Peyer's patch (tissue), 4 donors: ENCODE results near the gene P2RY6. TPM values are rescaled to one million over a fixed set of nuclear protein-coding genes. Genes with fewer than 3 reads are reported as not detected.

Experiments used
- DNase-seq, 3 donors: peaks; one replicate each; pipeline ENCODE4 v3.0.0-alpha.2; 2017 to 2019
- H3K27ac ChIP-seq, 4 donors: fragments of 200-600 bp; sonication (generic); one replicate each; pipeline ENCODE4 v1.5.1; 2016 to 2019
- H3K27me3 ChIP-seq, 2 donors: fragments of 200-600 bp; sonication (generic); one replicate each; pipeline ENCODE4 v1.5.1; 2019
- H3K36me3 ChIP-seq, 3 donors: fragments of 200-600 bp; sonication (generic); one replicate each; pipeline ENCODE4 v1.5.1; 2016 to 2019
- H3K4me1 ChIP-seq, 4 donors: fragments of 200-600 bp; sonication (generic); one replicate each; pipeline ENCODE4 v1.5.1; 2016 to 2019
- H3K4me3 ChIP-seq, 4 donors: fragments of 200-600 bp; sonication (generic); 1 replicate in 3 of 4; 2 replicates in 1 of 4; pipeline ENCODE4 v1.5.1; 2016 to 2019; ENCODE audit warnings: mild to moderate bottlenecking in 1 of 4
- H3K9me3 ChIP-seq, 4 donors: fragments of 200-600 bp; sonication (generic); one replicate each; pipeline ENCODE4 v1.5.1; 2016 to 2019; ENCODE audit warnings: mild to moderate bottlenecking in 1 of 4
- POLR2A ChIP-seq, 2 donors: fragments of 450-650 bp; IDR thresholded peaks; one replicate each; pipeline ENCODE4 v1.5.1; 2017; ENCODE audit warnings: antibody characterized with exemption in 2 of 2, mild to moderate bottlenecking in 2 of 2, moderate library complexity in 2 of 2
- total RNA-seq, 4 donors: library from RNA; depleted of rRNA; stranded (reverse); fragments of >200 nt; gene quantifications; one replicate each; pipeline ENCODE4 v1.1.0, GENCODE V29; 2016
- TF ChIP-seq, protein P1 (sequence below), 6 experiments: fragments of 450-650 bp in 4 of 6; fragments of 200-600 bp in 2 of 6; sonication (generic) in 1 of 6; IDR thresholded peaks; one replicate each; pipeline ENCODE4 v1.5.1; 2017 to 2019; ENCODE audit warnings: antibody characterized with exemption in 6 of 6, mild to moderate bottlenecking in 3 of 6, moderate library complexity in 1 of 6

P2RY6 gene
- total RNA-seq, 4 donors from 2014 or later = 1.5 to 6.6 (median 2.3) TPM; not detected in 1

DNA sequence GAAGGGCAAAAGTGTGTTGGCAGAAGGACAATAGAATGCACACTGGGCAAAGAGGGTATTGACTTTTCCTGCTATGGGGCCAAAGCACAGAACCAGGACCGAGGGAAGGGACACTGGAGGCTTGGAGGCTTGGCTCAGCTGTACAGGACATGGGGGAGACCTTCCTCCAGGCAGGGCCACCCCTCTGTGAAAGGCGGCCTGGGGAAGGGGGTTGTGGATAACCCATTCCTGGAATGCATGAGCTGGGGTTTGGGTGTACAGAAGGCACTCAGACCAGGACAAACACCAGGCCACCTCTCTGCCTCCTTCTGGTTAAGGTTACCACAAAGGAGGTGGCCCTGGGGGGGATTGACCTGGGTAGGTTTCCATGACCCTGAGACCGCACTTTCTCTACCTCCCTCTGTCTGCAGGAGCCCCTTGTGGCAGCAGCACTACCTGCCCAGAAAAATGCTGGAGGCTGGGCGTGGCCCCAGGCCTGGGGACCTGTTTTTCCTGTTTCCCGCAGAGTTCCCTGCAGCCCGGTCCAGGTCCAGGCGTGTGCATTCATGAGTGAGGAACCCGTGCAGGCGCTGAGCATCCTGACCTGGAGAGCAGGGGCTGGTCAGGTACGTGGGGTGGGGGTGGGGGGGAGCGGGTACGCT, 44.4 kb upstream of the P2RY6 start:
- peak in 2 of 3 donors; percentile 64 to 77 for DNase-seq
- H3K4me3 ChIP-seq = no peak overlapping the region
- TF ChIP-seq, protein P1, sequence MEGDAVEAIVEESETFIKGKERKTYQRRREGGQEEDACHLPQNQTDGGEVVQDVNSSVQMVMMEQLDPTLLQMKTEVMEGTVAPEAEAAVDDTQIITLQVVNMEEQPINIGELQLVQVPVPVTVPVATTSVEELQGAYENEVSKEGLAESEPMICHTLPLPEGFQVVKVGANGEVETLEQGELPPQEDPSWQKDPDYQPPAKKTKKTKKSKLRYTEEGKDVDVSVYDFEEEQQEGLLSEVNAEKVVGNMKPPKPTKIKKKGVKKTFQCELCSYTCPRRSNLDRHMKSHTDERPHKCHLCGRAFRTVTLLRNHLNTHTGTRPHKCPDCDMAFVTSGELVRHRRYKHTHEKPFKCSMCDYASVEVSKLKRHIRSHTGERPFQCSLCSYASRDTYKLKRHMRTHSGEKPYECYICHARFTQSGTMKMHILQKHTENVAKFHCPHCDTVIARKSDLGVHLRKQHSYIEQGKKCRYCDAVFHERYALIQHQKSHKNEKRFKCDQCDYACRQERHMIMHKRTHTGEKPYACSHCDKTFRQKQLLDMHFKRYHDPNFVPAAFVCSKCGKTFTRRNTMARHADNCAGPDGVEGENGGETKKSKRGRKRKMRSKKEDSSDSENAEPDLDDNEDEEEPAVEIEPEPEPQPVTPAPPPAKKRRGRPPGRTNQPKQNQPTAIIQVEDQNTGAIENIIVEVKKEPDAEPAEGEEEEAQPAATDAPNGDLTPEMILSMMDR (IDR thresholded peaks at IDR 0.05) = peak in 3 of 6 experiments; percentile 40 to 51 (median 50)
- TF ChIP-seq POLR2A (IDR thresholded peaks at IDR 0.05) = no peak
- no peak overlapping the region for H3K27ac ChIP-seq
- H3K36me3 ChIP-seq = no peaks in the 10 kb centered on the region
- H3K27me3 ChIP-seq = no peaks in the 10 kb centered on the region
- H3K9me3 ChIP-seq = no peaks in the 10 kb centered on the region
- H3K4me1 ChIP-seq = peaks cover 0 to 9% (median 0%) of the 10 kb centered on the region in 4 donors

DNA sequence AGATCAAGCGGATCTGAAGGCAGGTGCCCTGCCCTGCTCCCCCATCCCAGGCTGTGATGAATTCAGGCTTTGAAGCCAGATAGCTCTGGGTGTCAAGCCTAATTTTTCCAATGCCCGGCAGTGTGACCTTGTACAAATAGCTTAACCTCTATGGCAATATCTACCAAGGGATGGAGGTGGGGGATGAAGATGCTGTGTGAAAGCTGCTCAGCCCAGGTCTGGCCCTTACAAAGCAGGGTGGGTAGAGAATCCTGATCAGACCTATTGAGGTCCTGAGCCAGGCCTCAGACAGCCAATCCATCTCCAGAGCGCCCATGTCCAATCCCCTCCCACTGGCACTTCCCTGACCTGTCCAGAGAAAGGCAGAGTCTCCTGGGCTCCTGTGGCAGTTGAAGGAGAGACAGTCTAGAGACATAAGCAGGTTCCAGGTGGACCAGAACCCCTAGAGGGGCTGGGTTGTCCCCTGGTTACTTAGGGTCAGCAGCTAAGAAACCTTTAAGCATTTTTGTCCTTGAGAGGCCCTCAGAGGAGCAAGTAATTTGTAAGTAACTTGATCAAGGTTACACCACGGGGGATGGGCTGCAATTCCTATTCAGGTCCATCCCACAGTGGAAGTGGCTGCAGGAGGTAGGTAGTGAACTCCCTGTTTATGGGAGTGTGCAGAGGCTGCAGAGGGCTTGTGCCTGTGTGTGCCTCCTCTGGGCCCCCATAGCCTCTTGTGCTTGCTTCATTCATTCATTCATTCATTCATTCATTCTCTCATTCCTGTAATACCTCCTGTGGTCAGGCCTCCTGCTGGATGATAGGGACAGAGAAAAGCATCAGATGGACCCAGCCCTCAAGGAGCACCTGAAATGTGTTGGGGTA, 43.6 kb upstream of the P2RY6 start:
- Histone ChIP-seq H3K4me3 (no peak overlapping the region), H3K27ac (no peak overlapping the region), H3K4me1 (peaks cover 0 to 9% (median 0%) of the 10 kb centered on the region in 4 donors), H3K27me3 (no peaks in the 10 kb centered on the region), H3K36me3 (no peaks in the 10 kb centered on the region), H3K9me3 (no peaks in the 10 kb centered on the region)
- TF ChIP-seq, protein P1 (IDR thresholded peaks at IDR 0.05) = no peak
- no peak for TF ChIP-seq POLR2A (IDR thresholded peaks at IDR 0.05)
- peak in 2 of 3 donors; percentile 25 to 26 for DNase-seq

DNA sequence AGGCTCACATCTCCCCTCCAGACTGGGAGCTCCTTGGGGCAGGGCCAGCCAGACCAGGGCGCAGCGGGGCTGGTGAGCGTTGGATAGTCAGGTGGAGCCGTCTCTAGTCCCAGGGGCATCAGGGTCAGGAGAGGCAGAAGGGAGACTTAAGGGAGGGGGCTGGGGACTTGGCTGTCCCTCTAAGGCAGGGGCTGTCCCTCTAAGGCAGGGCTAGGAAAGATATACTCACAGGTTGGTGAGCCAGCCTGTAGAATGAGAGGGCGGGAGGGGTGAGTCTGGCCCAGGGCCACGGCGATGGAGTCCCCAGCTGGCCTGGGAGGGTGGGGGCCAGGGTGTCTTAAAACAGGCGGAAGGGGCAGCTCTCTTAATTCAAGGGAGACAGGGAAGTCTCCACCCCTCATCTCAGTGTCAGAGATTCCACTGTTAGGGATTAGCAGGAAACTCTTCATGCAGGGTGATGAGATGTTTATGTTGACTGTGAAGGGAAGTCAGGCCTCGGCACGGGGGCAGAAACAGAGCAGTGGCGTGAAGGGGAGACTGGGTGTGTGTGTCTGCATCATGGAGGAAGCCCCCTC, 42.7 kb upstream of the P2RY6 start:
- H3K4me1 ChIP-seq = peaks cover 0 to 9% (median 0%) of the 10 kb centered on the region in 4 donors
- peaks cover 0 to 6% (median 0%) of the 10 kb centered on the region in 3 donors for H3K36me3 ChIP-seq
- H3K4me3 ChIP-seq = no peak overlapping the region
- no peak overlapping the region for H3K27ac ChIP-seq
- H3K27me3 ChIP-seq = no peaks in the 10 kb centered on the region
- H3K9me3 ChIP-seq = no peaks in the 10 kb centered on the region
- peak in 2 of 3 donors; percentile 24 to 44 for DNase-seq
- no peak for TF ChIP-seq POLR2A (IDR thresholded peaks at IDR 0.05)
- TF ChIP-seq, protein P1 (IDR thresholded peaks at IDR 0.05) = no peak

DNA sequence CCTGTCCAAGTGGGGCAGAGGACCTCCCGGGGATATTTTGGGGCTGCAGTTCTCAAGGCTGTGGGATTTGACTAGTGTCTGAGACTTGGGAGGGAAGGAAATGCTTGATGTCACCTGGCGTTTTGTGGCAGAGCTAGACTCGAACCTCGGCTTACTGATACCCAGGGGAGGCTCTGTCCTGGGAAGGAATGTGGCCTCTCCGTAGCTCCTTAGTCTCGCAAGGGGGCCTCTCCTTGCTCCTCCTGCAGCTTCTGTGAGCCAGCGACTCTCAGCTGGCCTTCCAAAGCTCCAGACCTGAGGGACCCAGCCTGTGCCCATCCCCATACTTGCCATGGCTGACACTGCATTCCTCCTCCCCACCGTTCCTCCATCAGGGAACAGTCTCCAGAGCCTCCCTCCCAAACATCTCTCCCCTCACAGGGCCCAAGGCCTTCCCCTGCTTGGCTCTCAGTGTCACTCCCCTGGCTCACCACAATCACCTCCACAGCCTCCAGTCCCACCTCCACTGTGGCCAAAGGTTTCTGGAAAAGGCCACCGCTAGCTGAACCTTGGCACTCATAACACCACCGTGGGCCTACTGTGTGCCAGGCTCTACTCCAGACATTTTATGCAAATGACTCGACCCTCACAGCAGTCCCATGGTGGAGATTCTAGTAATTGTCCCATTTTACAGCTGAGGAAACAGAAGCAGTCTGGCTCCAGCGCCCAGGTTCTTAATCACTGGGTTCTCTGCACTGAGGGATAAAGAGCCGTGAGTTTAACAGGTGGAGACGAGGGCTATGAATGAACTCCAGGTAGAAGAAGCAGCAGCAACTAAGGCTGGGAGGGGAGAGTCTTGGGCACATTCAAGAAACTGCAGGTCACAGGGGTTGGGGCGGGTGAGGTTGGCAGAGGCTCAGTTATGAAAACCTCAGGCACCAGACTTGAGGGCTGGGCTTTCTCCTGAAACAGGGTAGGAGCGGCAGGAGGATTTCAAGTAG, 42.0 kb upstream of the P2RY6 start:
- DNase-seq = peak in 2 of 3 donors; percentile 32 to 39
- H3K27me3 ChIP-seq = no peaks in the 10 kb centered on the region

More for the DNA sequence above, 42.0 kb upstream of the P2RY6 start:
- H3K9me3 ChIP-seq = no peaks in the 10 kb centered on the region
- TF ChIP-seq, protein P1 (IDR thresholded peaks at IDR 0.05) = no peak
- TF ChIP-seq POLR2A (IDR thresholded peaks at IDR 0.05) = no peak
- H3K4me3 ChIP-seq = no peak overlapping the region
- no peak overlapping the region for H3K27ac ChIP-seq
- H3K4me1 ChIP-seq = peaks cover 0 to 9% (median 0%) of the 10 kb centered on the region in 4 donors
- peaks cover 0 to 14% (median 0%) of the 10 kb centered on the region in 3 donors for H3K36me3 ChIP-seq
